GM23338 (cell line): Measurements from ENCODE around the gene SYNPR.

Source experiments
- CTCF ChIP-seq, 2 experiments: fragments of 200-600 bp in 1 of 2; sonication (generic) in 1 of 2; conservative IDR thresholded peaks; 2 replicates each; pipeline versions ENCODE4 v1.5.1 to v1.6.1; 2016 to 2017; ENCODE audit warnings: antibody characterized with exemption in 2 of 2, low read depth in 2 of 2, mild to moderate bottlenecking in 2 of 2, moderate library complexity in 1 of 2
- JUNB ChIP-seq: IDR thresholded peaks from one replicate; pipeline ENCODE4 v1.6.1; 2016; ENCODE audit warnings: antibody characterized with exemption; ENCODE audit not compliant: unreplicated experiment
- POLR2AphosphoS5 ChIP-seq: IDR thresholded peaks from 2 replicates; pipeline ENCODE4 v1.6.1; 2016; ENCODE audit warnings: antibody characterized with exemption, low read depth
- REST ChIP-seq: IDR thresholded peaks from one replicate; pipeline ENCODE4 v1.6.1; 2018; ENCODE audit warnings: antibody characterized with exemption; ENCODE audit not compliant: unreplicated experiment

GRCh38 chr3:63244486-63244885 lies 33.6 kb upstream of the SYNPR start:
- no peak for TF ChIP-seq CTCF (conservative IDR thresholded peaks at IDR 0.05; ENCODE audit: low read depth in 2 of 2)
- no peak for TF ChIP-seq JUNB
- TF ChIP-seq REST = no peak
- no peak for TF ChIP-seq POLR2AphosphoS5
